Measurements from ENCODE around the gene SEC24D.

DNA sequence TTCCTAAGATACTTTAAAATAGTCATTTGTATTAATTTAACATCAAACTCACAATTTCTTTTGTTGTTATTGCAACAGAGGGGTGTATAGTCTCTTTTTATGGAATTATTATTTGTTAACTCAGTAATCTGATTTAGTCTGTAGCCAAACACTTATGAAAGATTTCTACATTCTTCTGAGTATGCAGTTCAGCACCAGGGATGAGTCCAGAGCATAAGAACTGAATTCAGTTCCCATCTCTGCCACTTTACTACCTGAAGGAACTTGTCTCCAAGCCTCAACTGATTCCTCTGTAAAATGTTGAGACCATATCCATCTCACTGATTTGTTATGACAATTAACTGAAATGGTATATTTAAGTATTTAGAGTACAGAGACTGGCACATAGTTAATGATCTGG is 105.2 kb downstream of the SEC24D start:
- no peak for TF ChIP-seq POLR2A (IDR thresholded peaks at IDR 0.05; ENCODE audit: low read depth, low read length)
- TF ChIP-seq POLR2AphosphoS5 (IDR thresholded peaks at IDR 0.05; ENCODE audit: low read depth, low read length), result no peak
- TF ChIP-seq TAF1 (IDR thresholded peaks at IDR 0.05; ENCODE audit: borderline replicate concordance, low read depth, low read length), result no peak

Data from GM12892 (cell line).